Measurements from ENCODE around the gene MCRIP2. TPM values are rescaled to one million over a fixed set of nuclear protein-coding genes. Genes with fewer than 3 reads are reported as not detected.
A peak's percentile ranks its signal among the peaks of the same experiment; 100 is the strongest.

The MCRIP2 gene
- total and polyA plus RNA-seq, 9 of the 15 experiments (the other 6 are each of a cell fraction or from before 2014, with no cell fraction given) = 0.80 to 120 (median 35.2) TPM

GRCh38 chr16:630249-630814 lies 11.3 kb upstream of the MCRIP2 start (continued):
- TF ChIP-seq ZNF507 (tag; conservative IDR thresholded peaks at IDR 0.05) (no peak), GTF2E2 (tag; IDR thresholded peaks at IDR 0.05) (no peak), POLR2A (conservative IDR thresholded peaks at IDR 0.05) (peak; percentile 5; the same call in 1 of the 2 replicates), RBM14 (IDR thresholded peaks at IDR 0.05; ENCODE audit: borderline replicate concordance, insufficient read depth, low read depth, low read length) (no peak), NELFE (IDR thresholded peaks at IDR 0.05; ENCODE audit: insufficient read depth, insufficient read length) (no peak), TCF15 (CRISPR knock-in tag; IDR thresholded peaks at IDR 0.05) (no peak), ZNF583 (CRISPR knock-in tag; IDR thresholded peaks at IDR 0.05) (no peak), HNRNPL (IDR thresholded peaks at IDR 0.05; ENCODE audit: low read depth, low read length) (peak; percentile 49; the same call in 1 of the 2 replicates), SRSF7 (optimal IDR thresholded peaks at IDR 0.05; ENCODE audit: low read depth, low read length) (no peak), ZFP36 (IDR thresholded peaks at IDR 0.05; ENCODE audit: low read depth, low read length, partially characterized antibody) (no peak), ZNF431 (CRISPR knock-in tag; IDR thresholded peaks at IDR 0.05) (no peak), NFATC3 (IDR thresholded peaks at IDR 0.05) (no peak), RFX7 (CRISPR knock-in tag; IDR thresholded peaks at IDR 0.05) (no peak), EGR1 (conservative IDR thresholded peaks at IDR 0.05) (peak; percentile 62), TCF3 (CRISPR knock-in tag; IDR thresholded peaks at IDR 0.05) (0 out of 2 replicates have a peak, but pooled peaks have one; percentile 7), RNF2 (IDR thresholded peaks at IDR 0.05) (no peak), MTA3 (IDR thresholded peaks at IDR 0.05; ENCODE audit: borderline replicate concordance) (no peak), ESRRA (IDR thresholded peaks at IDR 0.05; ENCODE audit: borderline replicate concordance, low read depth) (no peak), FOXM1 (IDR thresholded peaks at IDR 0.05; ENCODE audit: low read depth) (no peak), FOXM1 (CRISPR knock-in tag; IDR thresholded peaks at IDR 0.05; ENCODE audit: low read depth) (no peak), CREBBP (IDR thresholded peaks at IDR 0.05; ENCODE audit: low read depth, low read length) (no peak), OTX1 (CRISPR knock-in tag; IDR thresholded peaks at IDR 0.05) (no peak), KLF10 (CRISPR knock-in tag; IDR thresholded peaks at IDR 0.05) (no peak), ZKSCAN1 (IDR thresholded peaks at IDR 0.05; ENCODE audit: low read depth, low read length) (no peak), STAT6 (CRISPR knock-in tag; IDR thresholded peaks at IDR 0.05) (no peak), CBX1 (IDR thresholded peaks at IDR 0.05; ENCODE audit: low read depth) (no peak)
- TF ChIP-seq, protein P1, sequence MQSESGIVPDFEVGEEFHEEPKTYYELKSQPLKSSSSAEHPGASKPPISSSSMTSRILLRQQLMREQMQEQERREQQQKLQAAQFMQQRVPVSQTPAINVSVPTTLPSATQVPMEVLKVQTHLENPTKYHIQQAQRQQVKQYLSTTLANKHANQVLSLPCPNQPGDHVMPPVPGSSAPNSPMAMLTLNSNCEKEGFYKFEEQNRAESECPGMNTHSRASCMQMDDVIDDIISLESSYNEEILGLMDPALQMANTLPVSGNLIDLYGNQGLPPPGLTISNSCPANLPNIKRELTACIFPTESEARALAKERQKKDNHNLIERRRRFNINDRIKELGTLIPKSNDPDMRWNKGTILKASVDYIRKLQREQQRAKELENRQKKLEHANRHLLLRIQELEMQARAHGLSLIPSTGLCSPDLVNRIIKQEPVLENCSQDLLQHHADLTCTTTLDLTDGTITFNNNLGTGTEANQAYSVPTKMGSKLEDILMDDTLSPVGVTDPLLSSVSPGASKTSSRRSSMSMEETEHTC (IDR thresholded peaks at IDR 0.05) = no peak
- TF ChIP-seq, protein P2, sequence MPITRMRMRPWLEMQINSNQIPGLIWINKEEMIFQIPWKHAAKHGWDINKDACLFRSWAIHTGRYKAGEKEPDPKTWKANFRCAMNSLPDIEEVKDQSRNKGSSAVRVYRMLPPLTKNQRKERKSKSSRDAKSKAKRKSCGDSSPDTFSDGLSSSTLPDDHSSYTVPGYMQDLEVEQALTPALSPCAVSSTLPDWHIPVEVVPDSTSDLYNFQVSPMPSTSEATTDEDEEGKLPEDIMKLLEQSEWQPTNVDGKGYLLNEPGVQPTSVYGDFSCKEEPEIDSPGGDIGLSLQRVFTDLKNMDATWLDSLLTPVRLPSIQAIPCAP (CRISPR knock-in tag; IDR thresholded peaks at IDR 0.05; ENCODE audit: borderline replicate concordance) = no peak
